Stimulated activated CD4-positive, alpha-beta T cell treated with anti-CD3 and anti-CD28 coated beads, Interleukin-12 subunit alpha, Interleukin-12 subunit beta, amount 100 ng/mL, for 48 hours (primary cell): ENCODE measurements around the gene OR5AR1.
"Not testable (repeated sequence)": the region's sequence is repeated elsewhere in the genome, so short reads cannot be mapped to it uniquely, and the experiment has no call there.

Experiments
- DNase-seq, 3 donors: peaks; one replicate each; pipeline ENCODE4 v3.0.0-alpha.2; 2020; ENCODE audit warnings: low read depth in 2 of 3, low spot score in 1 of 3

The OR5AR1 gene

GRCh38 chr11:56663386-56663785, at the start of gene OR5AR1:
TSS of gene OR5AR1 (plus strand) at chr11:56663686. CDS start at chr11:56663686, 0 bp downstream.
- no peak for DNase-seq

- peak in 1 of 3 donors; percentile 3 for DNase-seq
Measured at GRCh38 chr11:56624661-56625110, 38.8 kb upstream of the OR5AR1 start.

GRCh38 chr11:56625946-56626345, 37.5 kb upstream of the OR5AR1 start:
- DNase-seq = no peak

GRCh38 chr11:56632329-56632728, 31.2 kb upstream of the OR5AR1 start:
- no peak for DNase-seq

- DNase-seq = no peak
Measured at GRCh38 chr11:56636861-56637260, 26.6 kb upstream of the OR5AR1 start.

- DNase-seq = no peak
Measured at GRCh38 chr11:56637500-56637899, 26.0 kb upstream of the OR5AR1 start.

GRCh38 chr11:56642339-56642738, 21.1 kb upstream of the OR5AR1 start, which contains the start of gene OR5AP2:
TSS of gene OR5AP2 (minus strand) at chr11:56642439. CDS start at chr11:56642439, 0 bp downstream.
- no peak for DNase-seq

GRCh38 chr11:56659755-56660154, 3.7 kb upstream of the OR5AR1 start:
- no peak for DNase-seq

GRCh38 chr11:56670984-56671383, 7.5 kb downstream of the OR5AR1 start:
- no peak for DNase-seq

- no peak for DNase-seq
Measured at GRCh38 chr11:56688554-56689100, 25.1 kb downstream of the OR5AR1 start.

GRCh38 chr11:56691179-56691578, 27.7 kb downstream of the OR5AR1 start:
- not testable (repeated sequence) for DNase-seq

GRCh38 chr11:56693428-56693827, 29.9 kb downstream of the OR5AR1 start:
- no peak for DNase-seq

GRCh38 chr11:56698795-56699194, 35.3 kb downstream of the OR5AR1 start, which contains the start of gene OR9G1:
TSS of gene OR9G1 (plus strand) at chr11:56699095. CDS start at chr11:56700388, 1,293 bp downstream.
- no peak for DNase-seq

GRCh38 chr11:56700242-56700913, 36.9 kb downstream of the OR5AR1 start:
- no peak for DNase-seq

GRCh38 chr11:56700914-56701485, 37.5 kb downstream of the OR5AR1 start:
- DNase-seq = no peak

GRCh38 chr11:56705784-56706396, 42.4 kb downstream of the OR5AR1 start:
- DNase-seq = no peak

- DNase-seq = no peak
Measured at GRCh38 chr11:56706486-56706885, 43.0 kb downstream of the OR5AR1 start.

GRCh38 chr11:56714206-56714605, 50.7 kb downstream of the OR5AR1 start:
- DNase-seq = no peak
